ENCODE measurements around the gene SMYD5.

Gene SMYD5

DNA sequence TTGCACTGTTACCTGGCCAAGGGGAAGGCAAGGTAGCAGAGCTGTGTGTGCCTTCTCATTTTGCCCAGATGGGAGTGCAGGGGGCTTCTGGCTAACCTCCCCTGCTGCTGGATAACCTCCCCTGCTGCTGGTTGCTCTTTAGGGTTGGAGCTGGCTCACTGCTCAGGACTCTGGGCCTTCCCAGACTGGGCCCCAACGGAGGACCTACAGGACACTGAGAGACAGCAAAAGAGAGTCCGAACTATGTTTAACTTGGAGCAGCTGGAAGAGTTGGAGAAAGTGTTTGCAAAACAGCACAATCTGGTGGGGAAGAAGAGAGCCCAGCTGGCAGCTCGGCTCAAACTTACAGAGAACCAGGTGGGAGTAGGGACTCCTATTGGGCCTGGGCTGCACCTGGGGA lies 5.8 kb upstream of the SMYD5 start:
- DNase-seq, result no peak

DNA sequence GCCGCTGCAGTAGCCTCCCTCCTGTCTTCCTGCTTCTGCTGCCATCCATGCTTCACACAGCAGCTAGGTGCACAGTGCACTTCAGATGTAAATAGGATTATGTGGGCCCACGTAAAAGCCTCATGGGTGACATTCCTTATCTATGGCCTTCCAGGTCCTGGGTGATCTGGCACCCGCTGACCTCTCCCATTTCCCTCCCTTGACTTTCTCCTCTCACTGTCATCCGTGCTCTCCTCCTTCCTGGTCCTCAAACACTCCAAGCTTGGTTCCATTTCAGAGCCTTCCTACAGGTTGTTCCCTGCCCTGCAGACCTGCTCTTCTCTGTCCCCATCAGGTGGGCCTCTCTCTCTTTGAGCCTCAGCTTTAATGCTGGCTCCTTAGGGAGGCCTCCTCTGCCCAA lies 4.0 kb upstream of the SMYD5 start:
- DNase-seq, result no peak

DNA sequence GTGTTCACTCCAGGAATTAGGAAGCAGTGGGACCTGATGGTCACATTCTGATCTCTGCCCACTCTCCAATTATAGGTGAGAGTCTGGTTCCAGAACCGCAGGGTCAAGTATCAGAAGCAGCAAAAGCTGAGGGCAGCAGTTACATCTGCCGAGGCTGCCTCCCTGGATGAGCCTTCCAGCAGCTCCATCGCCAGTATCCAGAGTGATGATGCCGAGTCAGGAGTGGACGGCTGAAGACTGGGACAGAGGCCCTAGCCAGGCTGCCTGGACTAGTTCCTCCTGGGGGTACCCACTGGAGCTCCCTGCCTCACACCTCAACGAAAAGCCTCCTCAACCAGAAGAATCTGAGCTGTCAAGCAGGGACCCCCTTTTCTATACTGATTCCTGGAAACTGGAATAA lies 3.3 kb upstream of the SMYD5 start:
- DNase-seq, result no peak

DNA sequence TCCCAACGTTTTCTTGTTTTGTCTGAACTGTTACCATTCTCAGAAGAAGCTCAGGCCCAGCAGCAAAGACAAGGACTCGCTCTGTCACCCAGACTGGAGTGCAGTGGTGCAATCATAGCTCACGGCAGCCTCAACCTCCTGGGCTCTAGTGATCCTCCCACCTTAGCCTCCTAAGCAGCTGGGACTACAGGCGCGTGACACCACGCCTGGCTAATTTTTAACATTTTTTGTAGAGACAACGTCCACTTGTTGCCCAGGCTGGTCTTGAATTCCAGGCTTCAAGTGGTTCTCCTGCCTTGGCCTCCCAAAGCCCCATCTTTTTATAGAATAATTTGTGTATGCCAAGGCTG lies 2.0 kb upstream of the SMYD5 start:
- DNase-seq, result no peak

DNA sequence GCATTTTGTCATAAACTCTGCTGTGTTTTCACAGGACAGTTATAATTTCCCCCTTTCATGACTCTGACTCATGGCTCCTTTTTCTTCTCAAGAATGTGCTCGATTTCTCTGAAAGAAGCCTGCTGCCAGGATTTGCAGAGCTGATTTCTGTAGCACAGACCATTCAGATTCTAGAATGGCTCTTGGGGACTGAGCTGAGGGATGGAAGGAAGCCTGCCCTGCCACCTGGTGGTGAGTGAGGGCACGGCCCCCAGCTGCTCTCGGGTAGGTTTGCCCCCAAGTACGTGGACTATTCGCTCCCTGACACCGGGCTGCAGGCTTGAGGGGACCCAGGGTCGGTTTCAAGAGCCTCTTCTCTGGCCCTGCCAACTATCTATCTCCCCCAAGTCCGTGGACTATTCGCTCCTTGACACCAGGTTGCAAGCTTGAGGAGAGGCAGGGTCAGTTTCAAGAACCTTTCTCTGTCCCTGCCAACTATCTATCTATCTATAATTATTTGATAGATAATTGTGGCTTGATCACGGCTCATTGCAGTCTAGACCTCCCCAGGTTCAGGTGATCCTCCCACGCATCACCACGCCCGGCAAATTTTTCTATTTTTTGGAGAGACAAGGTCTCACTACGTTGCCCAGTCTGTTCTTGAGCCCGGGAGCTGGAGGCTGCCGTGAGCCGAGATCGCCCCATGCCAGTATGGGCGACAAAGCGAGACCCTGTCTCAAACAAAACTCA lies 1.4 kb upstream of the SMYD5 start:
- DNase-seq, result peak; percentile 71 to 76

DNA sequence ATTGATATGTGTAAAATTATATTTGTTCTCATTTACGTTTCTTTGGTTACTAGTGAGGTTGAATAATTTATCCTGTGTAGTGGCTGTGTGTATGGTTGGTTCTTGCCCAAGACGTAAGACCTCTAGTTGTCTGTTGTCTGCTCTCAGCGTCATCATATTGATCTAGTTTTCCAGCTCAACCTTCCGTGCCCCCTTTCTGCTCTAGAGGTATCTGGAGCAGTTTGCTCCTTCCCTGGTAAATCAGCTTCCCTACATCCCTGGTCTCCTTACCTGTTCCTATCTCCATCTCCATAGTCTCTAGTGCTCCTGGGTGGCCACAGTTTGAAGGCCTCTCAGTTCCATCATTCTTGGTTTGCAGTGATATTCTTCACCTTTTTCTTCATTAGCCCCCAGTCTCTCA lies 1.2 kb downstream of the SMYD5 start:
- DNase-seq, result no peak

DNA sequence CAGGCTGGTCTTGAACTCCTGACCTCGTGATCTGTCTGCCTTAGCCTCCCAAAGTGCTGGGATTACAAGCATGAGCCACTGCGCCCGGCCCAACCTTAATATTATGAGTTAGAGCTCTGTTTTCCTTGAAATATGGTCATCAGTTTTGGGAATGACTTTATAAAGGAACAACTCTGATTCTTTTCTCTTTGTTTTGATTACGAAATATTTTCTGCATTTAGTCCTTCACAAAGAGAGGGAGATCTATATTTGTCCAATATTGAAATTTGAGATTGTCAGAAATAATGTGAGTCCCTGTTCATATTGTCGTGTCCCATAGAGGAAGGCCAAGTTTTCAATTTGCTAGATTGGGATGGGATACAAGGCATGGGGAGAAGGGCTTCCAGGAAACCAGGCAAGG lies 3.1 kb downstream of the SMYD5 start:
- DNase-seq, result no peak

DNA sequence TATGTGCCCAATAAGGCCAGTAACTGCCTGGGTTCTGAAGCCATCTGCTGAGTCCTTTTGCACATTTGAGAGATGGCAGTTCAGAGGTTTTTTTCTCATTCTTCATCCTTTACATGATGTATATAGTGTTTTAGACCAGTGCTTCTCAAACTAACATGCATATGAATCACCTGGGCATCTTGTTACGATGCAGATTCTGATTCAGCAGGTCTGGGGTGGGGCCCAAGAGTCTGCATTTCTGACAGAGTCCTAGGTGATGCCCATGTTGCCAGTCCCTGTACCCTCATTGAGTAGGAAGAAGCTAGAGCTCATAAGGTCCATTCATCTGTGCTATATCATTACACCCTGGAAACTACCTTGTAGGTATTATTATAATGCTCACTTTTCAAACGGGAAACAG lies 3.8 kb downstream of the SMYD5 start:
- no peak for DNase-seq

DNA sequence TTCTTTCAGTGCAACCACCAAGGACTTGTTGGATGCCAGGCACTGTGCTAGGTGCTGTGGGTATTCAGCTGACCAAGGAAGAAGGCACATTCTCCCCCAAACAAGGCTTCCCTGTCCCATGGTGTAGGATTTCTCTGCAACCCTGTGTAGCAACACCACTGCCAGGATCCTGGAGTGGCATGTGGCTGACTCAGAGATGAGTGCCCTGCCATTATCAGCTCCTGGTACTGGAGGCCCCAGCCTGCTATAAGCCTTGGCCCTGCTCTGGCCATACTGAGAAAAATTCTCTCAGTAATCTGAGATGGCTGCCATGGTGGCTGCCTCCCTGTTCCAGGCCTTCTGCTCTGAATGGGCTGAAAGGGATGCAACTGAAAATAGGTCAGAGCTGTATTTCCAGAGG lies 4.3 kb downstream of the SMYD5 start:
- DNase-seq, result no peak

DNA sequence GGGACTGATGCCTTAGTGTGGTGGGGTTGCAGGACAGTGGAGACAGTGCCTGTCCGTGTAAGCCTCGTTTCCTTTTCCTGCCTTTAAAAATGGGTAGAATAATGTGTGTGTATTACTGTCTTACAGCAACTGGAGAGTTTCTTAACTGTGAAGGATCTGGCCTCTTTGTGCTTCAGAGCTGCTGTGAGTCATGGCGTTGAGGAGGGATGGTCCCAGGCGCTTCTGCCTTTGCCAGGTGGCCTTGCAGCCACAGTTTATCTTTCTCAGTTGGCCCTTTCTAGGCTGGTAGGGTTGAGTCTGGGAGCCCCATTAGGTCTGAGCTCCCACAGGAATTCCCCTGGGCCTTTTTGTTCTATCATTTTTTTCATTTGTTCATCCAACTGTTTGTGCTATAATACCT lies 9.8 kb downstream of the SMYD5 start:
- no peak for DNase-seq

DNA sequence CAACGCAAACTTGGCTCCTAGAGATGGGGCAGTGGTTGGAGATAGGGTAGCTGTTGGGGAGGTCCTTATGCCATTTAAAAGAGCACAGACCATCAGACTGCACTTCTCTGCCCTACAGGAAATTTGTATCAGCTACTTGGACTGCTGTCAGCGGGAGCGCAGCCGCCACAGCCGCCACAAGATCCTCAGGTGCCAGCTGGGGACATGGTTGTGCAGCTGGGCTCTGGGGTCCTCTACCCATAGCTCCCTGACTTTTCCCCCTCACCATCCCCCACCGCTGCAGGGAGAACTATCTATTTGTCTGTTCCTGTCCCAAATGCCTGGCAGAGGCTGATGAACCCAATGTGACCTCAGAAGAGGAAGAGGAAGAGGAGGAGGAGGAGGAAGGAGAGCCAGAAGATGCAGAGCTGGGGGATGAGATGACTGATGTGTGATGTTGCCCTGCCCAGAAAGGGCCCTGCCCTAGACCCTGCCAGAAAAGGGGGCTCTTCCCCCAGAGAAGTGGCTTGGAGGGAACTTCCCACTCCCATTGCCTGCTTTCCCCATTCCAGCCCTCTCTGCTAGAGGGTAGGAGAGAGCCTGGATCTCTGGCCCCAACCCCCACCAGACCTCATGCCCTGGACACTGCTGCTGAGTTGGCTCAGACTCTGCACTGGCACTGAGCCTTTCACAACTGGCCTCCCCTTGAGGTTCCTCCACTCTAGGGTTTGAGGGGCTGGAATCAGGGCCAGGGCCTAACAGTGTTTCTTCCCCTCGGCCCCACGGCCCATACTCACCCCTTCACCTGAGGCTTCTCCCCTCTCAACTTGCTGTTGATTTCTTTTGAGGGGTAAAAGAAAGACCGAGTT lies 11.7 kb downstream of the SMYD5 start:
- no peak for DNase-seq

DNA sequence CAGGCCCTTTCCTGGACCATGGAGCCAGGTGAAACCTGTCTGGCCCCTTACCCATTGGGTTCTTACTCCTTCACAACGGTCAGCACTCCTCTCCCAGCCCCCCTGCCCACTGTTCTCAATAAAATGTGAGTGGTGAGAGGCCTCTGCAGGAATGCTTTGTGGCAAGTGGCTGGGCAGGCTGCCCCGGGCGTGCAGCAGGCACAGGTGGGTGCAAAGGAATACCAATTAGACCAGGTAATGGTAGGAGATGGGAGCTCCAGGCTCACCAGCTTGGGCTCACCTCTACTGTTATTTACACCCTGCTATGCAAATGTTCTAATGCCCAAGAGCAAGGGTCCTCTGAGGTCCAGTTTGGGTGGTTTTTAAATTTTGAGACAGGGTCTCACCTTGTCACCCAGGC lies 13.0 kb downstream of the SMYD5 start:
- DNase-seq, result no peak

DNA sequence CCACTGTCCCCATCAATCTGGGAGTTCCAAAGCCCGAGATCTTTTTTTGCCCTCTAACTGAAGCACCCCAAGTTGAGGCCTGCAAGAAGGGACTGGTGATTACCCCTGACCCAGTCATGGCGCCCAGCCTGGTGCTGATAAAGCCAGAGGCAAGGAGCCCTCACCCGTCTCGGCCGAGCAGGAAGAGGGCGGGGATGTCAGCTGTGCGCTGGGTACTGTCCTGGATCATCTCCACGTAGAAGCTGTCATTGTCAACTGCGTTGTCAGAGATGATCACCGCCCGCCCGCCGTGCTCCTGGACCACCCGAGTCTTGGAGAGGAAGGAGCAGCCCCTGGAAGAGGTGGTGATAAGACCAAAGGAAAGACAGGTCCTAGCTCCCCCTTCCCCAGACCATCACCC lies 14.6 kb downstream of the SMYD5 start:
- DNase-seq, result no peak

DNA sequence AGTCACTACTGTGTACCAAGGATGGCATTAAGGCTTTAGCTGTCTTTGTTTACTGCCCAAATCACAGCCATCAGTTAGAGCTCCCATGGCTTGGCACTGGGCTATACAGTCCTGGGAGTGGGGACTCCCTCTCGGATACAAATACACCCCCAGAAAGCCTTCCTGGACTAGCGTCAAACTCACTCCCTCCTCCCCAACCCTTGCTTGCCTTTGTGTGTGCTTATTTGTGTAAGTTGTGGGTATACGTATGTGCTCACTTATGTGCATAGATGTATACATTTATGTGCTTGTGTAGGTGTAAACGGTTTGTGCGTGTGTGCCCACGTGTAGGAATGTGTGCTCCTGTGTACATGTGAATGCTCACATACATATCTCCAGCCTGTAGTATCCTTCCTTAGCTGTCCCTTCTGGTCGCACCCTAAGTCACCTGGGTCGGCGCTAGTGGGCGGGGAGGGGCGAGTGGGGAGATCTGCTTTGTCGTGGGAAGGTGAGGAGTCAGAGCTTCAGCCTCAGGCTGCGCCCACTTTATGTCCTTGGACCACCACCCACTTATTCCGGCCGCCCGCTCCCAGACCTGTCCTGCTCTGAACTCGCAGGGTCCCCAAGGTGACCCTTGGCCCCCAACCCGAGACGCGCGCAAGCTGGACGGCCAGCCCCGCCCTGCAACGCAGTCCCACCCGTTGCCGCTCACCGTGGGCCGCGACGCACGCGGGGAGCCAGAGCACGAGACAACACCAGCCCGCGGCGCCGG lies 18.5 kb downstream of the SMYD5 start:
- DNase-seq, result peak in 1 of 2 experiments; percentile 24

DNA sequence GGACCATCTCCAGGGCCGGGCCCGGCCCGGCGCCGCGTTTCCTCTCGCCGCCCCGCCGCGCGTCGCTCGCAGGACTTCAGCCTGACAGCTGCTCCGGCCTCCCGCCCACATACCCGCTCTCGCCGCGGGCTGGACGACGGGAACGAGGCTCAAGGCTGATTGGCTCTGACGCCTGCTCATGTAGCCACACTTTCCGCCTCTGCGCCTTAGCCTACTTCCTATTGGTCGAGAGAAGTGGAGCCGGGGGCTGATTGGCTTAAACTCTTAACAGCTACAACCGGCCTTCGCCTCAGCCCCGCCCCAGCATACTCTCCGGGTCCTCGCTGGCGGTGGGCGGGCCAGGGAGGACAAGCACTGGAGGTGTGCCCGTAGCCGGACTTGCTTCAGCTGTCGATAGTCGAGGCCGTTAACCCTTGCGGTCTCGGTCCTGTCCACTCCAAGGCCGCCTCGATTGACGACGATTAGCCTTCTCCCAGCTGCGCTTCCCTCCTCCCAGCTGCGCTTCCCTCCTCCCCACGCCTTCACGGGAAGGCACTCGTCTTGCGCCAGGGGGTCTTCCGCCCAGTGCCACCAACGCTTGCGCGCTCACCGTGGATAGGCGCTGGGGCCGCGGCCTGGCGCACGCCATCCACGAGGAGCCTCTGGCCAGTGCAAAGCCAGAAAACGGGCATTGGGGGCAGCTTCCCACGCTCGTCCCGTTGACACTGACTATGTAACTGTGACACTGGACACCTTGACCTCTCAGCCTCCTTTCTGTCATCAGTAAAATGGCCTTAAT lies 19.3 kb downstream of the SMYD5 start, which contains the start of gene PRADC1:
PRADC1 (minus strand) TSS at position 86 of the 778 bp plus-strand sequence; CDS start at position 7, 79 bp downstream.
- DNase-seq, result peak; percentile 99

DNA sequence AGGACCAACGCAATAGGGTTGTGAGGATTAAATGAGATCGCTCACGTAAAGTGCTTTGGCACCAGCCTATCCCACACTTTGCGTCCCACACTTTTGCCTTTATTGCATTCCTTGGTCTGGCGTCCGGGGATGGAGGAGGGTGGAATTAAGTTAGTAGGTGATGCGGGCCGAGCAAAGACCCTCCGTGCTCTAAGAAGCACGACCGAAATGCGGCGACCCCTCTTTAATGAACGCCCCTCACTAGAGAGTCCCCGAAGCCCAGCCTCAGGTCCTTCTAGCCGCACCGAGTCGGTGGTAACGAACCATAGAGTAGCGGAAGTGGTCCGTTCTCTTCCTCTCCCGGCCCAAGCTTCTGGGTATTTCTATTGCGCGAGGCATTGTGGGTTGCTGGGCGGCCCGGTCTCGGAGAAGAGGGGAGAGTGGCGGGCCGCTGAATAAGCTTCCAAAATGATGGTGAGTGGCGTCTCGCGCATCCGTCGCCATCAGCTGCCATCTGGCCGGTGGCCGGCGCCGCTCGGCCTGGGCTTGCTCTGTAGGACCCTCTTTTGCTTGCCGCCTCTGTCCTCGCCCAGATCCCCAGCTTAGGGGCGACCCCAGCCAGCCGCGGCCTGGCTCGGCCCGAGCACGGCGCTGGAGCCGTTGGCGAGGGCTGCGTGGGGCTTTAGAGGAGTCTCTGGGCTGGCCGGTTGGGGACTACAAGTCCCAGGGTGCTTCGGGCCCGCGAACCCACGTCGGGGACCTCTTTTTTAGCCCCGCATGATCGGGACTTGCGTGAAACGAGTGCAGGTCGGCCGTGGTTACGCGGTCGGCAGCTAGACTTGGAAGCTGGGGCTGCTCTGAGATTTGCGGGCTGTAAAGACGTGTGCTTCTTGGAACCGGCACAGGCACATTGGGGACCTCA lies 20.1 kb downstream of the SMYD5 start, which contains the start of gene CCT7:
CCT7 (plus strand) TSS at position 377 of the 901 bp plus-strand sequence; CDS start at position 448, 71 bp downstream.
- peak; percentile 89 for DNase-seq

DNA sequence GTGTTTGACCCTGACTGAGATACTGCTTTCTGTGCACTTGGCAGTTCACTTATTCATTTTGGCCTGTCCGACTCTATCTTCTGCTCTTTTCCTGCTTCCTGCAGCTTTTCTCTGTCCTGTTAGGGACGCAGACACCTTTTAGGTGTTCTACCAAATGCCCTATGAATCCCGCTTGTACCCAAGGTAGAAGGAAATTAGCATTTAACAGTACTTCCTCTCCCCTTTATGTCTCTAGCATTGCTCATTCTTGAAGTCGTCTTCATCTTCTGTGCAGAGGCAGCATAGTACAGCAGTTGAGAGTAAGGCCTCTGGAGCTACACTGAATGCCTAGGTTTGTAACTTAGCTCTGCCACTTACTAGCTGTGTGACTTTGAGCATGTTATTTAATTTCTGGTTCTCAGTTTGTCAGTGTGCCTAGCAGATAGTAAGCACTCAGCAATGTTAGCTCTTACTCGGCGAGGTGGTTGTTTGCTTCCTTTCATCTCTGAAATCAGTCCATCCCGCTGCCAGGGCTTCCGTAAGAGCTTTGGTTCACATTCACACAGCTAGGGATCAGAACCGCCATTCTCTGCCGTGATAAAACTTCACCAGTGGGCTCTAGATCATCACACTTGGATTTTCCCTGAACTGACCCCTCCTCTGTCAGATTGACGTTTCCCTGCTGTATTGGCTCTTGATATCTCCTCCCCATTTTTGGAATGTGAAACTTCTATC lies 21.4 kb downstream of the SMYD5 start:
- no peak for DNase-seq

DNA sequence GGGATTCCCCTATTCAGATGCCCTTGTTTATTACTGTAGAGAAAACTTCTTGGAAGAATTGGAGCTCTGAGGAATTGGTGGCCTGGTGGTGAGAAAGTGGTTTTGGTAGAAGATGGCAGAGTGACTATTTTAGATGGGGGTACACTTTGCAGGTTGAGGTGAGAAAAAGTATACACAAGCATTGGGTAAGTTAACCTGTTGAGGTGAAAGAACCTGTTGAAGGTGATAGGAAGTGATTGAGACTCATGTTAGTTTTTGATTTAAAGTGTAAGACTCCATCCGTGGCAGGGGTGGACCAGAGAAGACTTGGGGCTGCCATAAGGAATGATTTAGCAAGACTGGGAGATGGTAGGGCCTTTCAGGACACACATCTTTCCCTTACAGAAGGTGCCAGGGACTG lies 23.1 kb downstream of the SMYD5 start:
- DNase-seq, result no peak

DNA sequence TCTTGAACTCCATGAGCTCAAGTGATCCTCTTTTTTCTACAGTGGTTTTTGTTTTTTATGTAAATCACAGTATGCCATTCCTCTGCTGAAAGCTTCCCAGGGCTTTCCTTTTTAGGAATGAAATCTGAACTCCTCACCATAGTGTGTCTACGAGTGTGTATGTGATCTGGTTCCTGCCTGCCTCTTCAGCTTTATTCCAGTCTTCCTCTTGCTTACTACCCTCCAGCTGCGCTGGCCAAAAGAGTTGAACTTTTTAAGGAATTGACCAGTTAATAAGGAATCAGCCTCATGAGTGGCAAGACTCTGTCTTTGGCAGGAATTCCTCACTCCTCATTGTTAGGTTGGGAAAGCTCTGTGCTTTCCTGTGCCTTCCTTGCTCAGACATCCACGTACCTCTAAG lies 24.1 kb downstream of the SMYD5 start:
- DNase-seq, result no peak

DNA sequence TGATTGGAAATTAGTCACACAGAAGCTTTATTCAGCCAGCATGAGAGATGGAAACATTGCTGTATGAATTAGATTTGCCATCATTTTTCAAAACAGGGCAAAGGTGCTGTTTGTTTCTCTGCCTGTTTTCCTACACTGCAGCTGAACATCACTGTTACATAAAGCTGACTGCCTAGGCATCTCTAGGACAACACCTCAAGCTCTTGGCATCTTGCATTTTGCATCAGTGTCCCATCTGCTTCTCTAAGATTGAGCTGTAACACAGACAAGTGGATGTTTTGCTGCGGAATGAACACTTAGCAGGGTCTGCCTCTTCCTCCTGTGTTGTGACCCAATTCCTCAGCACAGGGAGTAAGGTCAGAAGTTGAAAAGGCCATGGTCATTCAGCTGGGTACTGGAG lies 24.9 kb downstream of the SMYD5 start:
- DNase-seq, result no peak

DNA sequence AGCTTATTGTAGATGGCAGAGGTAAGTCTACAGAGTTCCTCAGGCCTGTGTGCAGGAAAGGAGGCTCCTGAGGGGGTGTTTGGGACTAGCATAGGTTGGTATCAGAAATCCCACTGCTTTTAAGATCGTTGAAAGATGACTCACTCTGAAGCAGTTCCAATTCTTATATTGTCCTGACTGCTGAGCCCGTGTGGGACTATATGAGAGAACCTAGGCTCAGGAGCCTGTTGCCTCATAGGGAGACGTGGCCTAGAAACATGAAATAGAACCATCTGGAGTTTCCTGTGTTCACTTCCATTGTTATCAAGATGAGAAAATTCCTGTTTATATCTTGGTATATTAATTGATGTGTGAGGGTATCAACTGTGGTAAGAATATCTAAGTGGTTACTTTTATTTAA lies 25.7 kb downstream of the SMYD5 start:
- DNase-seq, result no peak
